Fibroblast of pulmonary artery (primary cell): ENCODE measurements around the gene GPATCH11.
A peak's percentile ranks its signal among the peaks of the same experiment; 100 is the strongest.

Experiments used
- DNase-seq: peaks from one replicate; pipeline ENCODE4 v3.0.0-alpha.2; 2010; ENCODE audit warnings: low read depth
- H3K4me3 ChIP-seq: replicated peaks from 2 replicates; pipeline ENCODE4 v1.5.1; 2011; ENCODE audit warnings: low read depth, mild to moderate bottlenecking, control low read depth, low read length, moderate library complexity
- CTCF ChIP-seq: IDR thresholded peaks from 2 replicates; pipeline ENCODE4 v1.5.1; 2011; ENCODE audit warnings: mild to moderate bottlenecking, control low read depth, low read length, inconsistent platforms; ENCODE audit errors: missing control alignments

The GPATCH11 gene

GRCh38 chr2:37061013-37061711 is 23.2 kb upstream of the GPATCH11 start:
- no peak for DNase-seq
- TF ChIP-seq CTCF, result no peak
- H3K4me3 ChIP-seq, result no peak overlapping the region

- TF ChIP-seq CTCF, result no peak
- DNase-seq, result no peak
- H3K4me3 ChIP-seq, result no peak overlapping the region
Measured at GRCh38 chr2:37061776-37062175, 22.5 kb upstream of the GPATCH11 start.

GRCh38 chr2:37068686-37069085 is 15.6 kb upstream of the GPATCH11 start:
- H3K4me3 ChIP-seq, result no peak overlapping the region
- no peak for TF ChIP-seq CTCF
- no peak for DNase-seq

- no peak overlapping the region for H3K4me3 ChIP-seq
- TF ChIP-seq CTCF, result no peak
- no peak for DNase-seq
Measured at GRCh38 chr2:37070931-37071330, 13.4 kb upstream of the GPATCH11 start.

- no peak overlapping the region for H3K4me3 ChIP-seq
- no peak for TF ChIP-seq CTCF
- DNase-seq, result peak; percentile 18
Measured at GRCh38 chr2:37080266-37080665, 4.1 kb upstream of the GPATCH11 start.

GRCh38 chr2:37080689-37081088 is 3.6 kb upstream of the GPATCH11 start:
- no peak for DNase-seq
- TF ChIP-seq CTCF, result no peak
- H3K4me3 ChIP-seq, result no peak overlapping the region

GRCh38 chr2:37084797-37085196 is 479 bp downstream of the GPATCH11 start:
- no peak for DNase-seq
- no peak for TF ChIP-seq CTCF
- peak overlapping the region; percentile 95 for H3K4me3 ChIP-seq
